GM06990 (cell line): Measurements from ENCODE around the gene ZNF593OS.

Source experiments
- DNase-seq: peaks from one replicate; pipeline ENCODE4 v3.0.0-alpha.2; 2011; ENCODE audit not compliant: insufficient read length; ENCODE audit errors: extremely low read depth
- H3K27me3 ChIP-seq: replicated peaks from 2 replicates; pipeline ENCODE4 v1.6.0; 2011; ENCODE audit warnings: low read length; ENCODE audit not compliant: control insufficient read depth, insufficient read depth
- H3K36me3 ChIP-seq: 2 replicates; pipeline ENCODE4 v1.5.1; 2011; ENCODE audit warnings: low read length; ENCODE audit not compliant: control insufficient read depth, insufficient read depth
- H3K4me3 ChIP-seq: replicated peaks from 2 replicates; pipeline ENCODE4 v1.5.1; 2011; ENCODE audit warnings: low read depth, mild to moderate bottlenecking, control low read depth, low read length
- CTCF ChIP-seq: IDR thresholded peaks from 2 replicates; pipeline ENCODE4 v1.5.1; 2011; ENCODE audit warnings: low read length, control low read depth, mild to moderate bottlenecking, inconsistent platforms; ENCODE audit not compliant: insufficient read depth, poor library complexity, severe bottlenecking

Gene ZNF593OS

GRCh38 chr1:26125946-26126320 lies 45.7 kb downstream of the ZNF593OS start:
- no peak overlapping the region for H3K4me3 ChIP-seq
- DNase-seq = no peak
- TF ChIP-seq CTCF = no peak
- H3K36me3 ChIP-seq = no peaks in the 10 kb centered on the region
- H3K27me3 ChIP-seq = no peaks in the 10 kb centered on the region; the same call in 1 of the 2 replicates

DNA sequence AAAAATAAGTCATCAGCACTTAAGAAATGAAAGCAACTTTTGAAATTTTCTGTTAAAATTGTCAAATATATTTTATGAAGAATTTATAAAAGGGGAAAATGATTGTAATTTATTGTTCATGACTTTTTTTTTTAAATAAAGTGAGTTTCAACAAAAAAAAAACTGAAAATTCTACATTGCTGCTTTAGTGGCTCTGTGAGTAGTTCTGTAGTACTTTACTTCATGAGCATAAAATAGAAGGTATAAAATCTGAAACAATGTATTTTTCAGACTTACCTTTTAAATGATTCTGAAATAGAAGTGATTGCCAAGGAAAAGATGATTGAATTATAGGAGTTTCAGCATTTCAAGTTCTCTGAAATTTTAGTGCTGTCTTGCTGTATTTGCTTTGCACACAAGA lies 46.2 kb downstream of the ZNF593OS start:
- Histone ChIP-seq H3K27me3 (no peaks in the 10 kb centered on the region), H3K4me3 (no peak overlapping the region), H3K36me3 (no peaks in the 10 kb centered on the region; the same call in 1 of the 2 replicates)
- DNase-seq = no peak
- TF ChIP-seq CTCF = no peak

GRCh38 chr1:26124418-26125331 lies 47.0 kb downstream of the ZNF593OS start:
- Histone ChIP-seq H3K27me3 (no peaks in the 10 kb centered on the region), H3K4me3 (no peak overlapping the region), H3K36me3 (no peaks in the 10 kb centered on the region; the same call in 1 of the 2 replicates)
- no peak for TF ChIP-seq CTCF
- DNase-seq = no peak

- no peak for DNase-seq
- H3K27me3 ChIP-seq = no peaks in the 10 kb centered on the region
- no peak for TF ChIP-seq CTCF
- no peaks in the 10 kb centered on the region; the same call in 1 of the 2 replicates for H3K36me3 ChIP-seq
- H3K4me3 ChIP-seq = no peak overlapping the region
Measured at GRCh38 chr1:26122988-26123973, 48.4 kb downstream of the ZNF593OS start.

DNA sequence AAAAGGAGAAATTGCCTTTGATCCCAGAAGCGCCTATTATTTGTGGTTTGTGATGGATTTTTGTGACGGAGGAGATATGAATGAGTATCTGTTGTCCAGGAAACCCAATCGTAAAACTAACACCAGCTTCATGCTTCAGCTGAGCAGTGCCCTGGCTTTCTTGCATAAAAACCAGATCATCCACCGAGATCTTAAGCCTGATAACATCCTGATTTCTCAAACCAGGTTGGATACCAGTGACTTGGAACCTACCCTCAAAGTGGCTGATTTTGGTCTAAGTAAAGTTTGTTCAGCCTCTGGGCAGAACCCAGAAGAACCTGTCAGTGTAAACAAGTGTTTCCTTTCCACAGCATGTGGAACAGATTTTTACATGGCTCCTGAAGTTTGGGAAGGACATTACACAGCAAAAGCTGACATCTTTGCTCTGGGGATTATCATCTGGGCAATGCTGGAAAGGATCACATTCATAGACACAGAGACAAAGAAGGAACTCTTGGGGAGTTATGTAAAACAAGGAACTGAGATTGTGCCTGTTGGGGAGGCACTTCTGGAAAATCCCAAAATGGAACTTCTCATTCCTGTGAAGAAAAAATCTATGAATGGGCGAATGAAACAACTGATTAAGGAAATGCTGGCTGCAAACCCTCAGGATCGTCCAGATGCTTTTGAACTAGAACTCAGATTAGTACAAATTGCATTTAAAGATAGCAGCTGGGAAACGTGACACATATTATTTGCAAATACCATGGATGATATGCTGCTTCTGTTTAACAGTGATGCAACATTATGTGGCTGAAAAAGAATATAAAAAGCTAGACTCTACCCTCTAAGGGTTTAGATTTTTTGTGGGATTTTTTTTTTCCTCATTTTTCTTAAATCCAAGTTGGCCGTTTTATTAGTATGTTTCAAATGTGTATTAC lies 49.5 kb downstream of the ZNF593OS start:
- H3K27me3 ChIP-seq = no peaks in the 10 kb centered on the region
- TF ChIP-seq CTCF = no peak
- no peak for DNase-seq
- no peak overlapping the region for H3K4me3 ChIP-seq
- peaks cover 2% of the 10 kb centered on the region; the same call in 1 of the 2 replicates for H3K36me3 ChIP-seq
